B cell (primary cell): ENCODE results near the gene CIB1.

Experiments
- EZH2 ChIP-seq: IDR thresholded peaks from 2 replicates; pipeline ENCODE4 v1.6.1; 2012; ENCODE audit warnings: borderline replicate concordance, low read depth, mild to moderate bottlenecking, moderate library complexity, low read length; ENCODE audit not compliant: insufficient read depth, poor library complexity, severe bottlenecking
- TF ChIP-seq, protein P1 (sequence below): fragments of 200-600 bp; IDR thresholded peaks from one replicate; pipeline ENCODE4 v1.8.0; 2022; ENCODE audit warnings: antibody characterized with exemption, mild to moderate bottlenecking

DNA sequence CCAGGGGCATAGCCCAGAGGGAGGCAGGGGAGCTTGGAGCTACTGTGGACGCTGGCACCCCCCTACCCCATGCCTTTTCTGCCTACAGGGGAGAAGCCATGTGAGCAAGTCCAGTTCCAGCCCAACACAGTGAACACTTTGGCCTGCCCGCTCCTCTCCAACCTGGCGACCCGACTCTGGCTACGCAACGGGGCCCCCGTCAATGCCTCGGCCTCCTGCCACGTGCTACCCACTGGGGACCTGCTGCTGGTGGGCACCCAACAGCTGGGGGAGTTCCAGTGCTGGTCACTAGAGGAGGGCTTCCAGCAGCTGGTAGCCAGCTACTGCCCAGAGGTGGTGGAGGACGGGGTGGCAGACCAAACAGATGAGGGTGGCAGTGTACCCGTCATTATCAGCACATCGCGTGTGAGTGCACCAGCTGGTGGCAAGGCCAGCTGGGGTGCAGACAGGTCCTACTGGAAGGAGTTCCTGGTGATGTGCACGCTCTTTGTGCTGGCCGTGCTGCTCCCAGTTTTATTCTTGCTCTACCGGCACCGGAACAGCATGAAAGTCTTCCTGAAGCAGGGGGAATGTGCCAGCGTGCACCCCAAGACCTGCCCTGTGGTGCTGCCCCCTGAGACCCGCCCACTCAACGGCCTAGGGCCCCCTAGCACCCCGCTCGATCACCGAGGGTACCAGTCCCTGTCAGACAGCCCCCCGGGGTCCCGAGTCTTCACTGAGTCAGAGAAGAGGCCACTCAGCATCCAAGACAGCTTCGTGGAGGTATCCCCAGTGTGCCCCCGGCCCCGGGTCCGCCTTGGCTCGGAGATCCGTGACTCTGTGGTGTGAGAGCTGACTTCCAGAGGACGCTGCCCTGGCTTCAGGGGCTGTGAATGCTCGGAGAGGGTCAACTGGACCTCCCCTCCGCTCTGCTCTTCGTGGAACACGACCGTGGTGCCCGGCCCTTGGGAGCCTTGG is 5.6 kb downstream of the CIB1 start:
- TF ChIP-seq, protein P1, sequence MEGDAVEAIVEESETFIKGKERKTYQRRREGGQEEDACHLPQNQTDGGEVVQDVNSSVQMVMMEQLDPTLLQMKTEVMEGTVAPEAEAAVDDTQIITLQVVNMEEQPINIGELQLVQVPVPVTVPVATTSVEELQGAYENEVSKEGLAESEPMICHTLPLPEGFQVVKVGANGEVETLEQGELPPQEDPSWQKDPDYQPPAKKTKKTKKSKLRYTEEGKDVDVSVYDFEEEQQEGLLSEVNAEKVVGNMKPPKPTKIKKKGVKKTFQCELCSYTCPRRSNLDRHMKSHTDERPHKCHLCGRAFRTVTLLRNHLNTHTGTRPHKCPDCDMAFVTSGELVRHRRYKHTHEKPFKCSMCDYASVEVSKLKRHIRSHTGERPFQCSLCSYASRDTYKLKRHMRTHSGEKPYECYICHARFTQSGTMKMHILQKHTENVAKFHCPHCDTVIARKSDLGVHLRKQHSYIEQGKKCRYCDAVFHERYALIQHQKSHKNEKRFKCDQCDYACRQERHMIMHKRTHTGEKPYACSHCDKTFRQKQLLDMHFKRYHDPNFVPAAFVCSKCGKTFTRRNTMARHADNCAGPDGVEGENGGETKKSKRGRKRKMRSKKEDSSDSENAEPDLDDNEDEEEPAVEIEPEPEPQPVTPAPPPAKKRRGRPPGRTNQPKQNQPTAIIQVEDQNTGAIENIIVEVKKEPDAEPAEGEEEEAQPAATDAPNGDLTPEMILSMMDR, result no peak
- TF ChIP-seq EZH2, result no peak
